ENCODE data around the gene AAR2.

AAR2 gene

GRCh38 chr20:36205026-36205425 lies 31.3 kb upstream of the AAR2 start:
- TF ChIP-seq EZH2phosphoT487 (IDR thresholded peaks at IDR 0.05; ENCODE audit: borderline replicate concordance, low read length) (no peak), CTCF (IDR thresholded peaks at IDR 0.05; ENCODE audit: low read depth, low read length, poor library complexity, severe bottlenecking) (no peak)
- H3K27ac ChIP-seq (ENCODE audit: low read depth, low read length), result no peak overlapping the region
- no peaks in the 10 kb centered on the region for H3K36me3 ChIP-seq (ENCODE audit: control insufficient read depth, low read length)
- no peaks in the 10 kb centered on the region for H3F3A ChIP-seq (ENCODE audit: control insufficient read depth, insufficient read depth)
- no peak overlapping the region for H3K4me3 ChIP-seq (ENCODE audit: low read length)
- no peaks in the 10 kb centered on the region for H3K4me1 ChIP-seq (ENCODE audit: control insufficient read depth, low read length)
- peaks cover 28% of the 10 kb centered on the region for H3K27me3 ChIP-seq (ENCODE audit: control insufficient read depth, low read length)
- no peaks in the 10 kb centered on the region for H4K20me1 ChIP-seq (ENCODE audit: control insufficient read depth, insufficient read depth, low read depth, low read length)
- no peaks in the 10 kb centered on the region for H3K79me2 ChIP-seq (ENCODE audit: control insufficient read depth, low read length)
- H3K9me2 ChIP-seq (replicated peaks; ENCODE audit: control insufficient read depth, low read length), result no peaks in the 10 kb centered on the region
- H3K4me2 ChIP-seq (ENCODE audit: low read length), result no peak overlapping the region
- no peaks in the 10 kb centered on the region for H3K9me3 ChIP-seq (ENCODE audit: control insufficient read depth, insufficient read depth, low read length)

GRCh38 chr20:36206068-36206467 lies 30.2 kb upstream of the AAR2 start:
- no peak overlapping the region for H3K4me3 ChIP-seq (ENCODE audit: low read length)
- H3K9me2 ChIP-seq (replicated peaks; ENCODE audit: control insufficient read depth, low read length), result no peaks in the 10 kb centered on the region
- H3F3A ChIP-seq (ENCODE audit: control insufficient read depth, insufficient read depth), result no peaks in the 10 kb centered on the region
- H3K4me1 ChIP-seq (ENCODE audit: control insufficient read depth, low read length), result no peaks in the 10 kb centered on the region
- H3K4me2 ChIP-seq (ENCODE audit: low read length), result no peak overlapping the region
- TF ChIP-seq EZH2phosphoT487 (IDR thresholded peaks at IDR 0.05; ENCODE audit: borderline replicate concordance, low read length) (no peak), CTCF (IDR thresholded peaks at IDR 0.05; ENCODE audit: low read depth, low read length, poor library complexity, severe bottlenecking) (no peak)
- no peaks in the 10 kb centered on the region for H3K79me2 ChIP-seq (ENCODE audit: control insufficient read depth, low read length)
- no peak overlapping the region for H3K27ac ChIP-seq (ENCODE audit: low read depth, low read length)
- H3K36me3 ChIP-seq (ENCODE audit: control insufficient read depth, low read length), result no peaks in the 10 kb centered on the region
- H3K27me3 ChIP-seq (ENCODE audit: control insufficient read depth, low read length), result peaks cover 22% of the 10 kb centered on the region
- no peaks in the 10 kb centered on the region for H3K9me3 ChIP-seq (ENCODE audit: control insufficient read depth, insufficient read depth, low read length)
- H4K20me1 ChIP-seq (ENCODE audit: control insufficient read depth, insufficient read depth, low read depth, low read length), result no peaks in the 10 kb centered on the region

GRCh38 chr20:36206641-36207040 lies 29.6 kb upstream of the AAR2 start:
- TF ChIP-seq CTCF (IDR thresholded peaks at IDR 0.05; ENCODE audit: low read depth, low read length, poor library complexity, severe bottlenecking), result no peak
- TF ChIP-seq EZH2phosphoT487 (IDR thresholded peaks at IDR 0.05; ENCODE audit: borderline replicate concordance, low read length), result no peak
- H3K4me2 ChIP-seq (ENCODE audit: low read length), result no peak overlapping the region
- no peak overlapping the region for H3K4me3 ChIP-seq (ENCODE audit: low read length)
- H3K79me2 ChIP-seq (ENCODE audit: control insufficient read depth, low read length), result no peaks in the 10 kb centered on the region
- H3K27ac ChIP-seq (ENCODE audit: low read depth, low read length), result no peak overlapping the region
- H3K36me3 ChIP-seq (ENCODE audit: control insufficient read depth, low read length), result no peaks in the 10 kb centered on the region
- peaks cover 22% of the 10 kb centered on the region for H3K27me3 ChIP-seq (ENCODE audit: control insufficient read depth, low read length)
- H3K9me2 ChIP-seq (replicated peaks; ENCODE audit: control insufficient read depth, low read length), result no peaks in the 10 kb centered on the region
- no peaks in the 10 kb centered on the region for H3K4me1 ChIP-seq (ENCODE audit: control insufficient read depth, low read length)
- no peaks in the 10 kb centered on the region for H3F3A ChIP-seq (ENCODE audit: control insufficient read depth, insufficient read depth)
- H4K20me1 ChIP-seq (ENCODE audit: control insufficient read depth, insufficient read depth, low read depth, low read length), result no peaks in the 10 kb centered on the region
- H3K9me3 ChIP-seq (ENCODE audit: control insufficient read depth, insufficient read depth, low read length), result no peaks in the 10 kb centered on the region

- no peak overlapping the region for H3K4me3 ChIP-seq (ENCODE audit: low read length)
- no peak overlapping the region for H3K27ac ChIP-seq (ENCODE audit: low read depth, low read length)
- no peaks in the 10 kb centered on the region for H3K4me1 ChIP-seq (ENCODE audit: control insufficient read depth, low read length)
- H3K79me2 ChIP-seq (ENCODE audit: control insufficient read depth, low read length), result no peaks in the 10 kb centered on the region
- TF ChIP-seq EZH2phosphoT487 (IDR thresholded peaks at IDR 0.05; ENCODE audit: borderline replicate concordance, low read length), result no peak
- no peak for TF ChIP-seq CTCF (IDR thresholded peaks at IDR 0.05; ENCODE audit: low read depth, low read length, poor library complexity, severe bottlenecking)
- H3K4me2 ChIP-seq (ENCODE audit: low read length), result no peak overlapping the region
- H4K20me1 ChIP-seq (ENCODE audit: control insufficient read depth, insufficient read depth, low read depth, low read length), result no peaks in the 10 kb centered on the region
- no peaks in the 10 kb centered on the region for H3K9me3 ChIP-seq (ENCODE audit: control insufficient read depth, insufficient read depth, low read length)
- H3K36me3 ChIP-seq (ENCODE audit: control insufficient read depth, low read length), result no peaks in the 10 kb centered on the region
- peaks cover 22% of the 10 kb centered on the region for H3K27me3 ChIP-seq (ENCODE audit: control insufficient read depth, low read length)
- no peaks in the 10 kb centered on the region for H3K9me2 ChIP-seq (replicated peaks; ENCODE audit: control insufficient read depth, low read length)
- H3F3A ChIP-seq (ENCODE audit: control insufficient read depth, insufficient read depth), result no peaks in the 10 kb centered on the region
Observed at GRCh38 chr20:36207602-36208001, 28.7 kb upstream of the AAR2 start.

Measured in DOHH2 (cell line).